HS-27A (cell line): ENCODE measurements around the gene DNPEP.
"Not testable (repeated sequence)": the region's sequence is repeated elsewhere in the genome, so short reads cannot be mapped to it uniquely, and the experiment has no call there.

Experiments
- DNase-seq: peaks from one replicate; pipeline ENCODE4 v3.0.0-alpha.2; 2012; ENCODE audit warnings: low read depth, missing footprints

DNPEP gene

DNA sequence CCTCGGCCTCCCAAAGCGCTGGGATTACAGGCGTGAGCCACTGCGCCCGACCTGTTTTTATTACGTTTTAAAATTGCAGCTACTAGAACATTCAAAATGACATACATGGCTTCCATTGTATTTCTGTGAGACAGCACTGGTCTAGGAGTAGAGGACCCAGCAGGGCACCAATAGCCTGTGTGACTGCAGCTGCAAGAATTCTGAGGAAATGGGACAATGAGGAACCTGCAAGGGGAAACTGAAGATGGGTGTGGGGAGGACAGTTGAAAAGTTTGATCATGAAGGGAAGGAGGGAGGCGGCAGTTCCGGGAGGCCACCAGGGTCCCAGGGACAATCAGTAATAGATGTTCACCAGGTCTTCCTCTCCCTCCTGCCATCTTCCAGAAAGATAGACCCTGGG lies 13.9 kb upstream of the DNPEP start:
- DNase-seq: no peak

GRCh38 chr2:219400562-219400961 lies 12.8 kb upstream of the DNPEP start:
- DNase-seq: no peak

DNA sequence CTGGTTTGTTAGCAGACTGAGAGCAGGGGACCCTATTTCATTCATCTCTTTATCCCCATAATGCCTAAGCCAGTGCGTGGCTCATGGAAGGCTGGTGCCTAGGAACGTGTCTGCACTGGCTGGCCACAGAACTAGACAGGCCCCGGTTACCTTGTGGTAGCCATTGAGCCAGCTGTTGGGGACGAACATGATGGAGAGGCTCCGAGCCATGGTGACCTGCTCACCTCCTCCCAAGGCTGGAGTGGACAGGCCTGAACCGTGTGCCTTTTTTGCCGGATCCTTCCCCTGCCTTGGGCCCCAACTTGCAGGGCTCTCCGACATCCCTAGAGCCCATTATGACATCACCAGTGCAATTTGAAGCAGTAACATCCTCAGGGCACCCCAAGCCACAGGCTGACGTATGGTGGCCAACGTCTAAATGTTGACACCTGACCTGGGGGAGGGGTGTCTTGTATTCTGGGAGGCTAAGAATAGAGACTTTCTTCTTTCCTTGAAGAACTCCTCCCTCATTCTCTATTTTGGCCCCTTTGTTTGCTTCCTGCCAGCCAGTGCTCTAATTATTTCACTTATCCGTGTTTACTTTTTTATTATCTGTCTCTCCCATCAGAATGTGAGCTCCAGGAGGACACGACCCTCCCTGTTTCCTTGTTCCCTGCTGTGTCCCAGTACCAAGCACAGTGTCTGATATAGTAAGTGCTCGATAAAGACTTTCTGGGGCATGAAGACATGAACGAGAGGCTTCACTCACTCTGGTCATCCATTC lies 12.2 kb upstream of the DNPEP start:
- DNase-seq: no peak

DNA sequence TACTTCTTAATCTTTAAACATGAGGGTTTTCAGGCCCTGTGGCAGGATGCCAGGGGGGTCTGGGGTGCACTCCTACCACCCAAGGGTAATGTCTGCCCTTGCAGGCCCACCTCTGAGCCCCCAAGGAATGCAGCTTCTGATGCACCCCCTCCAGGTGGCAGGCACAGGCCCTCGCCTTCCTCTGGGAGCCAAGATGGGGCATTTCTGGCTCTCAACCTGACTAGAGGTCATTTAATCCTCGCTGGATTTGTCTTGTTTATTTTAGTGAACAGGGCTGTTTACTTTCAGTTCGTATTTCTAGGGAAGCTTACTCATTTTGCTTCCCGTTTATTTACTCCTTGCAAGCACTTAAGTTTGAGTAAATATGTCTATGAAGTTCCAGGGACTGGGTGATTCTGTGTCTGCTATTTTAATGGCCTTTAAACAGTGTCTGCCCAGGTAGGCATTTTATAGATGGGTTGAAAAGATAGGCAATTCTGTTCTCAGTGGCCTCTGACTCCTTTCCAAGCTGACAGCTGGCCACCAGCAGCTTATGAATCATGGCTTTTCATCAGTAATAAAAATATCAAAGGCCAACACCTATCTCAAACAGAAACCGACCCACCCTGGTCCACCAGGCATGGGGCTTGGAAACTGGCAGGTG lies 11.1 kb upstream of the DNPEP start:
- DNase-seq: no peak

GRCh38 chr2:219396863-219397457 lies 9.2 kb upstream of the DNPEP start:
- DNase-seq: no peak

GRCh38 chr2:219395609-219396008 lies 7.9 kb upstream of the DNPEP start:
- no peak for DNase-seq

GRCh38 chr2:219395056-219395455 lies 7.3 kb upstream of the DNPEP start:
- not testable (repeated sequence) for DNase-seq

DNA sequence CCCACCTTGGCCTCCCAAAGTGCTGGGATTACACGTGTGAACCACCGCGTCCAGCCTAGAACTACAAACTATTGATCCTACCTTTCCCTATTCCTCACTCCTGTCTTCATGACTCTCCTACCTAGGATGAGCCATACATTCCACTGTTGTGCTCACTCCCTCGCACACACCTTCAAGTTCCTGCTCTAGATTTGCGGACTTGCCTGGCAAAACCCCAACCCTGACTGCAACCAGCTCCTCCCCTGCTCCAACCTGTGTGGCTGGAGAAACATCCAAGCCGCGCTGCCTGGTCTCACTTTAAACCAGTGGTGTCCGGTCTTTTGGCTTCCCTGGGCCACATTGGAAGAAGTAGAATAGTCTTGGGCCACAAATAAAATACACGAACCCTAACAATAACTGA lies 5.0 kb upstream of the DNPEP start:
- no peak for DNase-seq

DNA sequence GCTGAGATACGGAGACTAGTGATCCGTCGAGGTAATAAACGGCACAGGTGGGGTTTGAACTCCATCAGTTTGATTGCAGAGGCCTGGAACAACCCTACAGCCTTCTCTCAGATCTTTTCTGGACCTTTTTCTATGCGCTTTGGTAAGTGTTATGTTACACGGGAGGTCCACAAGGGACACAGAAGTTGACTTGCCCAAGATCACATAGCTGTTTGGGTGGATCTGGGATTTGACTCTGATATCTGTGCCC lies 1.1 kb upstream of the DNPEP start:
- DNase-seq: no peak

DNA sequence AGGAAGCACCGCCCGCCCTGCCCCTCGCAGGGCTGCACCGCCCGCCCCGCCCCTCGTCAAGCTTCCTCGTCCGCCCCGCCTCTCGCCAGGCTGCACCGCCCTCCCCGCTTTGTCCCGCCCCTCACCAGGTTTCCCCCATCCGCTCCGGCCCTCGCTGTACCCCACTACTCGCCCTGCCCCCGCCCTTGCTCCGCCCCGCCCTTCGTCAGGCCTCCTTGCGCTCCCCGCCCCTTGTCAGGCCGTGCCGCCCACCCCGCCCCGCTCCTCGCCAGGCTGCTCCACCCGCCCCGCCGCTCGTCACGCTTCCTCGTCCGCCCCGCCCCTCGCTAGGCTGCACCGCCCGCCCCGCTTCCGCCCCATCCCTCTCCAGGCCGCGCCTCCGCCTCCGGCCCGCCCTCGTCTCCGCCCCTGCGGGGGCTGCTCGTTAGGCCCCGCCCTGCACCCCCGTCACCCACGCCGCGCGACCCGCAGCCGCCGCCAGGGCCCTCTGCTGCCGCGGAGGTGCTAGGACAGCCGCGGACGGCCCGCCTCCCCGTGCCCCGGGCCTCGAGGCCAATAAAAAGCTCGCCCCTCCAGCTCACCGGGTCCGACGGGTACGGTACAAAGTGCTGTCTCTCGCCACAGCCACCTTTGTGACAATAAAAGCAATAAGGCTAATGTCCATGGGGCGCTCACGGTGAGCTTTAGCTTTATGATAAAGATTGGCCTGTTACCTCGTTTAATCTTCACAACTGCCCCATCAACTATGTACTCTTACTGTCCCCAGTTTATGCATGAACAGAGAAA lies 602 bp upstream of the DNPEP start:
- DNase-seq: peak; percentile 26

DNA sequence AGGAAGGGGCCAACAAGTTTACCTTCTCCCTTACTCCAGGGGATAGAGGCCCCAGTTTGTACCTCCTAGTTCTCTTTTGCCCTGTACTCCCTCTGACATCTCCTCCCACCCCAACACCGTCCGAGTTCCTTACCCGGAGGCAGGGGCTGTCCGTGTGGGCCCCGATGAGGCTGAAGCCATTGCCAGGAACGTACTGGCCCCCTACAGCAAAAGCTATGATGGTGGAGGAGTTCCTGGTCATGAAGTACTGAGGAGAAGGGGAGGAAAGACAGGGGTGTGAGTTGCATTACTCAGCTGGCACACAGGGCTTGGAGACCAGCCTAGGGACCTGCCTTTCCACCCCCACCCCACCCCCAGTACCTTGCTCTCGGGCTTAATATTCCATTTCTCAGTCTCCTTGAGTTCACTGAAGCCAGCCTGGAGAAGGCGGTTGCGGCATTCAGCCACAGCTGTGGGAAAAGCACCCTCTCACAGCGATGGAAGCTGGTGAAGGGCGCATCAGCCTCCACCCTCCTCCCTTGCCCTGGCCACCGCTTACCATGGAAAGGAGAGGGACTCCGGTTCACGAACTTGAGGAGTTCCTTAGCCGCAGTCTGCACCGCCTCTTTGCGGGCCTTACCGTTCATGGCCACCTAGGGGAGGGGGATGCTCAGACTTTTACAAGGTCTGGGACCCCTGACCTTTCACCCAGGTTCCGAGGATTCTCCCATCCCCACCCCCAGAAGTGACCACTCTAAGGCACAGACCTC lies 1.0 kb downstream of the DNPEP start:
- DNase-seq: no peak

- no peak for DNase-seq
Observed at GRCh38 chr2:219385958-219386520, 1.7 kb downstream of the DNPEP start.

DNA sequence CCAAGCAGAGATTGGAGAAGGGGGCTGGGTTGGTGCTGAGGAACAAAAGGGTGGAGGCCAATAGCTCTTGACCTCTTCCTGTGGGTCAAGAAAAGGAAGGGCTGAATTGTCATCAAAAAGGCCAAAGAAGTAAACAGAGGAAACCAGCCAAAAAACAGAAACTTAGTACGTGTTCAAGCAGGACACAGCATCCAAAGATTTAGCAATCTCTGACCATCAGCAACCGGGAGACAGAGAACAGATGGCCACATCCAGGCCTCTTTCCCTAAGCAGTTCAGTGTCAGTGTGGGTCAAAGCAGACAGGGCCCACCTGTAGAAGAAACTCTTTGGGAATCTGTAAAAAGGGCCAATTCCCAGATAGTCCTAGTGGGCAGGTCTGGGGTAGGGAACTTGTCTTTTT lies 2.9 kb downstream of the DNPEP start:
- no peak for DNase-seq

DNA sequence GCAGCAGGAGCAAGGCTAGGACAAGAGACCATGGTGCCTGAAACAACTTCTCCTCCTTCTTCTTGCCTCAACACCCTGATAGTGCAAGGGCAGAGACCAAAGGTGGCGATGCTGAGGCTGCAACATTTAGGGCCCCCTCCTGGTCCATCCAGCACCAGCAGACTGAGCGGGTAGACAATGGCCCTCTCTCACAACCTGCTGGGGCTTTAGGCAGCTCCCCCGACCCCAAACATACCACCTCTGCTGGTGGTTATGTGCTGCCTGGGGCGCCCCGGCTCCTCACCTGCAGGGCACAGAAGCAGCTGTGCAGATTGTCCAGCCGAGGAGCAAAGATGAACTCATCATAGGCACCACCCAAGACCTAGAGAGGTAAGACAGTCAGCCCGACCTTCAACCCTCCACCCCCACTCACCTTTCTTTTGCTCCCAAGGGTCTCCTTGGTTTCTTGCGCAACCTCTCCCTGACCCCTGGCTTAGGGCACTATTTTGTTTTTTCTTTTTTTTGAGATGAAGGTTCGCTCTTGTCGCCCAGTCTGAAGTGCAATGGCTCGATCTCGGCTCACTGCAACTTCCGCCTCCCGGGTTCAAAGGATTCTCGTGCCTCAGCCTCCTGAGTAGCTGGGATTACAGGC lies 3.5 kb downstream of the DNPEP start:
- DNase-seq: no peak

GRCh38 chr2:219381448-219381847 lies 6.3 kb downstream of the DNPEP start:
- DNase-seq: no peak

GRCh38 chr2:219380926-219381325 lies 6.8 kb downstream of the DNPEP start:
- DNase-seq: no peak

GRCh38 chr2:219378163-219378851 lies 9.4 kb downstream of the DNPEP start:
- no peak for DNase-seq

DNA sequence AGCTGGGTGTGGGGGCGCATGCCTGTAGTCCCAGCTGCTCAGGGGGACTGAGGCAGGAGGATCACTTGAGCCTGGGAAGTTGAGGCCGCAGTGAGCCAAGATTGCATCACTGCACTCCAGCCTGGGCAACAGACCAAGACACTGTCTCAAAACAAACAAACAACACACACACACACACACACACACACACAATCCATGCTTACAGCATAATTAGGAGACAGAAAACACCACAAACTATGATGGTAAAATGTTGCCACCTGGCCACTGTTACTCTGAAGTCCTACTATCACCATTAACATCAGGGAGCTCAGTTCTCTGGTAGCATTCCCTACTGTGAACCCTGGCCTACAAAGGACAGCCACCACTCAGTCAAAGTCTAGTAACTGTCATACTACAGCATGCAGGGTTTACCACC lies 18.3 kb downstream of the DNPEP start:
- DNase-seq: no peak

DNA sequence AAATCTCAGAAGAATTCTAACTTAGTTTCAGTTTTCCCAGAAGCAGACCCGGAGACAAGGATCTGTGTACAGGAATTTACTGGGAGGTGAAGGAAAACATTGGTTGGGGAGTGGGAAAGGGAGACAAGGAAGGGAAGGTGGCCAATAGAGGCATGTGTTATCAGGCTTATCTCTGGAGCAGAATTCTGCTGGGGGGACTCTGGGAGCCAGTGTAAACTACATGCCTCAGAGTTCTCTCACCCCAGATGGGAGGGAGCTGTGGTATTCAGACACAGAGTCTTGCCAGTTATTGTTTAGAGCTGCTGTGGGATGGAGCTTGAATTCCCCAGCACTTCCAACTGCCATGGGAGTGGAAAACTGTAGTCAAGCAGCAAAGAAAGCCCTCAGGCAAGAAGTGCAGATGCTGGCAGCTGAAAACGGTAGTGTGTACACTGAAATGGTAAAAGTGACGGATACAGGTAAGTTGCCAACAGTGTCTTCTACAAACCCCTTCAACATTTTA lies 19.0 kb downstream of the DNPEP start:
- DNase-seq: no peak

GRCh38 chr2:219362524-219363164 lies 25.1 kb downstream of the DNPEP start:
- DNase-seq: peak; percentile 36
